A549 (cell line): ENCODE measurements around the gene C4orf46. TPM values are rescaled to one million over a fixed set of nuclear protein-coding genes. Genes with fewer than 3 reads are reported as not detected.

Experiments used
- ATAC-seq, 2 experiments: fragments of 200-7000 bp in 1 of 2; fragments of >200 bp in 1 of 2; cut with Nextera tagmentation in 1 of 2; cut with Tn5 transposase in 1 of 2; 3 replicates each; pipeline versions ENCODE4 v1.8.0 to v1.9.1; 2018 to 2020; ENCODE audit warnings: mild to moderate bottlenecking in 1 of 2, moderate library complexity in 1 of 2
- CTCF ChIA-PET: fragments of 300-600 bp; sonication (Branson Sonifier 250); formaldehyde crosslinking; extraction: SDS; loops from one replicate; lab custom pipeline; 2021; ENCODE audit warnings: antibody characterized with exemption, inconsistent platforms; lab: Yijun Ruan, JAX
- POLR2A ChIA-PET: fragments of 350-600 bp; formaldehyde crosslinking; extraction: SDS; loops from one replicate; lab custom pipeline; 2021; ENCODE audit warnings: antibody characterized with exemption, inconsistent platforms; lab: Yijun Ruan, JAX
- DNase-seq, 2 experiments: peaks; one replicate each; pipeline versions ENCODE4 v3.0.0 to v3.0.0-alpha.2; 2011 to 2016; ENCODE audit warnings: low read depth in 1 of 2, low spot score in 1 of 2
- FAIRE-seq: peaks from 2 replicates; lab custom pipeline; 2011; peaks lifted over from hg19 to GRCh38; lab: Jason Lieb, UNC
- H3K27ac ChIP-seq, 2 experiments: fragments of >200 bp; sonication (Bioruptor Twin); formaldehyde crosslinking; 3 replicates each; pipeline ENCODE4 v1.5.1; 2016 to 2017
- H3K4me1 ChIP-seq: fragments of >200 bp; sonication (Bioruptor Twin); formaldehyde crosslinking; 3 replicates; pipeline ENCODE4 v1.6.1; 2016
- H3K4me2 ChIP-seq: fragments of >200 bp; sonication (Bioruptor Twin); formaldehyde crosslinking; 3 replicates; pipeline ENCODE4 v1.6.1; 2016
- H3K4me3 ChIP-seq: fragments of >200 bp; sonication (Bioruptor Twin); formaldehyde crosslinking; 3 replicates; pipeline ENCODE4 v1.5.1; 2016
- H3K9me3 ChIP-seq: fragments of >200 bp; sonication (Bioruptor Twin); formaldehyde crosslinking; 3 replicates; pipeline ENCODE4 v1.6.1; 2016
- CHD2 ChIP-seq: fragments of 150-350 bp; IDR thresholded peaks from 2 replicates; pipeline ENCODE4 v1.6.1; 2014; ENCODE audit warnings: low read length; ENCODE audit not compliant: partially characterized antibody
- CTCF ChIP-seq: fragments of >200 bp; sonication (Bioruptor Twin); formaldehyde crosslinking; IDR thresholded peaks from 3 replicates; pipeline ENCODE4 v1.5.1; 2016
- E2F6 ChIP-seq: IDR thresholded peaks from 2 replicates; pipeline ENCODE4 v1.6.1; 2012; ENCODE audit warnings: low read depth, borderline replicate concordance
- FOSB ChIP-seq: fragments of 250-450 bp; sonication (Bioruptor Pico); IDR thresholded peaks from 2 replicates; pipeline ENCODE4 v1.5.0; 2020; ENCODE audit warnings: mild to moderate bottlenecking, moderate library complexity
- FOXS1 ChIP-seq: fragments of 250-450 bp; sonication (Bioruptor Pico); IDR thresholded peaks from 2 replicates; pipeline ENCODE4 v1.5.0; 2020; ENCODE audit warnings: mild to moderate bottlenecking, moderate library complexity
- HDAC2 ChIP-seq: fragments of 200-600 bp; sonication (generic); IDR thresholded peaks from 2 replicates; pipeline ENCODE4 v1.6.1; 2016
- HES2 ChIP-seq: fragments of >200 bp; sonication (Bioruptor Twin); formaldehyde crosslinking; IDR thresholded peaks from 2 replicates; pipeline ENCODE4 v1.6.1; 2016
- MAX ChIP-seq: IDR thresholded peaks from 2 replicates; pipeline ENCODE4 v1.6.1; 2012
- NFE2L2 ChIP-seq: fragments of 150-350 bp; conservative IDR thresholded peaks from 2 replicates; pipeline ENCODE4 v1.6.1; 2014; ENCODE audit warnings: low read length
- PHF8 ChIP-seq: fragments of 200-600 bp; sonication (generic); IDR thresholded peaks from 2 replicates; pipeline ENCODE4 v1.6.1; 2016; ENCODE audit warnings: low read depth, mild to moderate bottlenecking, antibody characterized with exemption, moderate library complexity, borderline replicate concordance
- POLR2AphosphoS2 ChIP-seq: conservative IDR thresholded peaks from 2 replicates; pipeline ENCODE4 v1.6.1; 2012; ENCODE audit warnings: low read length, improper control_type of control experiment, inconsistent platforms
- RAD21 ChIP-seq, 2 experiments: fragments of >200 bp in 1 of 2; sonication (Bioruptor Twin) in 1 of 2; formaldehyde crosslinking in 1 of 2; IDR thresholded peaks in 1 of 2; conservative IDR thresholded peaks in 1 of 2; 2 replicates in 1 of 2; 3 replicates in 1 of 2; pipeline ENCODE4 v1.6.1; 2012 to 2018; ENCODE audit warnings: inconsistent platforms in 1 of 2
- RARB ChIP-seq: fragments of 250-450 bp; sonication (Bioruptor Pico); IDR thresholded peaks from 2 replicates; pipeline ENCODE4 v1.8.0; 2021; ENCODE audit warnings: mild to moderate bottlenecking, moderate library complexity
- RFX5 ChIP-seq: fragments of 450-650 bp; IDR thresholded peaks from 2 replicates; pipeline ENCODE4 v1.7.1; 2014; ENCODE audit warnings: antibody characterized with exemption, mild to moderate bottlenecking, moderate library complexity
- RNF2 ChIP-seq: fragments of 200-600 bp; sonication (generic); IDR thresholded peaks from 2 replicates; pipeline ENCODE4 v1.6.1; 2016; ENCODE audit warnings: low read depth, mild to moderate bottlenecking, antibody characterized with exemption, moderate library complexity, borderline replicate concordance
- SMC3 ChIP-seq: fragments of >200 bp; sonication (Bioruptor Twin); formaldehyde crosslinking; IDR thresholded peaks from 3 replicates; pipeline ENCODE4 v1.6.1; 2018; ENCODE audit warnings: inconsistent platforms
- USF2 ChIP-seq: fragments of 450-650 bp; IDR thresholded peaks from 2 replicates; pipeline ENCODE4 v1.6.1; 2014; ENCODE audit warnings: antibody characterized with exemption
- ZFP36 ChIP-seq: fragments of 450-650 bp; IDR thresholded peaks from 2 replicates; pipeline ENCODE4 v1.6.1; 2014; ENCODE audit warnings: borderline replicate concordance; ENCODE audit not compliant: partially characterized antibody
- ZSCAN20 ChIP-seq: fragments of 250-450 bp; sonication (Bioruptor Pico); IDR thresholded peaks from 2 replicates; pipeline ENCODE4 v1.8.0; 2022; ENCODE audit warnings: mild to moderate bottlenecking, moderate library complexity
- WGBS: methylation state at CpG from one replicate; pipeline ENCODE4 v1.1.6; 2017; ENCODE audit errors: missing lambda C conversion rate; 5-methylcytosine and 5-hydroxymethylcytosine counted together
- polyA plus RNA-seq, 4 experiments: library from polyadenylated mRNA; depleted of rRNA in 3 of 4; stranded (reverse); fragments of >200 nt; fragmentation: RNase III in 1 of 4; extraction: RNeasy Plus Mini Kit Qiagen cat#74134 plus additional on column Dnase treatment in 1 of 4; gene quantifications; 2 replicates in 3 of 4; 3 replicates in 1 of 4; pipeline ENCODE4 v1.2.3, GENCODE V29; 2011 to 2017

The C4orf46 gene
- polyA plus RNA-seq, 2 of the 4 experiments (the other 2 are of a cell fraction) = 10.7 to 23.7 TPM

GRCh38 chr4:158670975-158671664 is 567 bp downstream of the C4orf46 start:
- no peak for FAIRE-seq
- CTCF ChIA-PET = interaction anchor here (1.2 to 1.6 kb wide), 3 partner anchors 9 to 532 kb away, joined by 3 to 4 read pairs (median 3); no protein-coding TSS in a partner anchor
- H3K4me1 ChIP-seq = peaks cover 12% of the 10 kb centered on the region; the same call in 2 of the 3 replicates
- peak overlapping the region; percentile 71 to 88 for H3K27ac ChIP-seq
- no peaks in the 10 kb centered on the region for H3K9me3 ChIP-seq
- H3K4me3 ChIP-seq = peak overlapping the region; percentile 85
- H3K4me2 ChIP-seq = peak overlapping the region; percentile 94
- DNase-seq = peak; percentile 36 to 42
- peak; percentile 42 to 54 for ATAC-seq
- 4% methylated on average over 22 of the region's 35 CpGs for WGBS
- POLR2A ChIA-PET = interaction anchor here (0.5 kb wide), 1 partner anchor 452 kb away, joined by 3 read pairs; no protein-coding TSS in a partner anchor
- TF ChIP-seq PHF8 = no peak
- TF ChIP-seq E2F6 = peak; percentile 7; the same call in 1 of the 2 replicates
- no peak for TF ChIP-seq RARB (CRISPR knock-in tag)
- peak; percentile 21; the same call in 1 of the 2 replicates for TF ChIP-seq MAX
- TF ChIP-seq HDAC2 = no peak
- peak; percentile 20; the same call in 1 of the 2 replicates for TF ChIP-seq USF2
- TF ChIP-seq, all 56 proteins: peak for 3

GRCh38 chr4:158669310-158669709 is 2.4 kb downstream of the C4orf46 start:
- Histone ChIP-seq H3K9me3 (no peaks in the 10 kb centered on the region), H3K4me1 (peaks cover 12% of the 10 kb centered on the region; the same call in 2 of the 3 replicates), H3K27ac (no peak overlapping the region), H3K4me2 (no peak overlapping the region), H3K4me3 (no peak overlapping the region)
- DNase-seq = no peak
- POLR2A ChIA-PET = no interaction called here
- CTCF ChIA-PET = no interaction called here
- FAIRE-seq = no peak
- ATAC-seq = no peak
- WGBS = 87% methylated on average over 7 of the region's 7 CpGs
- TF ChIP-seq CTCF = no peak
- no peak for TF ChIP-seq RNF2

- H3K27ac ChIP-seq = no peak overlapping the region
- TF ChIP-seq ZFP36 (peak; percentile 36), RFX5 (no peak), RAD21 (conservative IDR thresholded peaks at IDR 0.05 in 1 of 2, IDR thresholded peaks at IDR 0.05 in 1 of 2) (peak; percentile 21 to 38; a peak in 3 of 5 replicates), NFE2L2 (no peak), CHD2 (no peak), POLR2AphosphoS2 (no peak), FOSB (CRISPR knock-in tag) (no peak), FOXS1 (CRISPR knock-in tag) (no peak), HES2 (no peak), ZSCAN20 (no peak), SMC3 (peak; percentile 43; the same call in 2 of the 3 replicates), E2F6 (no peak), CTCF (peak; percentile 49)
- FAIRE-seq (no peak), DNase-seq (peak; percentile 43 to 53), ATAC-seq (no peak)
- H3K4me1 ChIP-seq = peaks cover 8% of the 10 kb centered on the region; the same call in 2 of the 3 replicates
- H3K4me3 ChIP-seq = no peak overlapping the region
- CTCF ChIA-PET = interaction anchor here (0.7 to 2.3 kb wide), 4 partner anchors 10 to 535 kb away, joined by 3 to 7 read pairs (median 6); no protein-coding TSS in a partner anchor
- POLR2A ChIA-PET = no interaction called here
- H3K9me3 ChIP-seq = no peaks in the 10 kb centered on the region
- H3K4me2 ChIP-seq = no peak overlapping the region
- WGBS = 35% methylated on average over 3 of the region's 3 CpGs
Measured at GRCh38 chr4:158667651-158668198, 4.0 kb downstream of the C4orf46 start.
